ENCODE results near the gene DMC1.
"Not testable (repeated sequence)": the region's sequence is repeated elsewhere in the genome, so short reads cannot be mapped to it uniquely, and the experiment has no call there.

DMC1 gene

GRCh38 chr22:38497869-38498268 is 72.1 kb downstream of the DMC1 start:
- no peak for DNase-seq

- no peak for DNase-seq
Measured at GRCh38 chr22:38494939-38495338, 75.0 kb downstream of the DMC1 start.

DNA sequence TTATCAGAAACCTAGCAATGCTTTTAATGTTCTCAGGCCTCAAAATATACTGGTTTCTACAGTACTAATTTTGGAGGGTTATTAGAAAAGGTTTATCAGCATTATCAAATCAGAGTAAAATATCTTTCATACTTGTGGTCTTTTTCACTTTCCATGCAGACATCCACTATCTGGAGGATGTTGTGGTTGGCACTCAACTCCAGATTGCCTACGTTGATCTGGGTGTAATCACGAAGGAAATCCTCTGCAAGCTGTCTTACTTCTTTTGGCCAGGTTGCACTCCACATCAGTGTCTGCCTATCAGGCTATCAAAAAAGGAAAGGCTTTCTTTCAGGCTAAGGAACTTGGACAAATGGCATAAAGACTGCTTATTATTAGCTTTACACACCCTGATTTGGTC is 75.5 kb downstream of the DMC1 start:
- no peak for DNase-seq

DNA sequence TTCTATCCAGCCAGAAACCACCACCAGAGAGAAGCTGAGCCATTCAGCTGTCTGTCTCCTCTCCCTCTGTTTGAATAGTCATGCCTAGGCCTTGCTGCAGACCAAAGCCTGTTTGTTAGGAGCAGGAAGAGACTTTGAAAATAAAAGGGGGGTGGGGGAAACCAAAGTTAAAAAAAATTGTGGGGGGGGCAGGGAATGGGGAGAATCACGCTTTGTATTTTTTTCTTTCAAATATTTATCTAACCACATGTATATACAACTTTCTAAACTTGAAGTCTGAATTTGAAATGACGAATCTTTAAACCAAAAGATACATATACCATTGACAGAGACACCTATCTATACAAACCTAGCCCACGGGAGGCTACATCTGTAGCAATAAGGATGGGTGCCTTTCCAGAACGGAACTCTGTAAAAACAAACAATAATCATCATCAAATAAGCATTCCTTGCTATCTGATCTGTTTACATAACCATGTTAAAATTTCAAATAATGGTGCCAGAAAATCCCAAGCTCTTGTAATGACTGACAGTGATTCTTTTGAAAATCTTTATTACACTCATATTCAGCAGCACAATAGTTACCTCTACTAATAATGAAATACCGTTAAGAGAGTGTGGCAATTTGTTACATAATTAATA is 78.2 kb downstream of the DMC1 start:
- no peak for DNase-seq

- DNase-seq = no peak
Measured at GRCh38 chr22:38490915-38491314, 79.1 kb downstream of the DMC1 start.

DNA sequence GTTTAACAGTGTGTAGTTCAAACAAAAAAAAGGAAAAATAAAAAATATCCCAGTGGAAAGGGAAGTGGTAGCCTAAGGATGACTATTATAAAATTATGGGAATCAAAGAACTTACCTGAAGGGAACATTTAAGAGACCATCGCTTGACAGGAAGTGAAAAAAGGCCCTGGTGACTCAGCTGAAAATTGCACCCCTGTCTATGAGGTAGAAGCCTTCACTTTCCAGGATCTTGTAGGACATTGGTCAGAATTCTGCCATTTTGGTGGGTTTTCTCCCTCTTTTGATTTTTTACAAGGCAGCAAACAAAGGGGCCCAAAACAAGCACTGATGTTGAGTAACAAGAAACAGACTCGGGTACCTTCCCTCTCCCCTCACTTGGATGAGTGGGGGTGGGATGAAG is 79.5 kb downstream of the DMC1 start:
- DNase-seq = no peak

DNA sequence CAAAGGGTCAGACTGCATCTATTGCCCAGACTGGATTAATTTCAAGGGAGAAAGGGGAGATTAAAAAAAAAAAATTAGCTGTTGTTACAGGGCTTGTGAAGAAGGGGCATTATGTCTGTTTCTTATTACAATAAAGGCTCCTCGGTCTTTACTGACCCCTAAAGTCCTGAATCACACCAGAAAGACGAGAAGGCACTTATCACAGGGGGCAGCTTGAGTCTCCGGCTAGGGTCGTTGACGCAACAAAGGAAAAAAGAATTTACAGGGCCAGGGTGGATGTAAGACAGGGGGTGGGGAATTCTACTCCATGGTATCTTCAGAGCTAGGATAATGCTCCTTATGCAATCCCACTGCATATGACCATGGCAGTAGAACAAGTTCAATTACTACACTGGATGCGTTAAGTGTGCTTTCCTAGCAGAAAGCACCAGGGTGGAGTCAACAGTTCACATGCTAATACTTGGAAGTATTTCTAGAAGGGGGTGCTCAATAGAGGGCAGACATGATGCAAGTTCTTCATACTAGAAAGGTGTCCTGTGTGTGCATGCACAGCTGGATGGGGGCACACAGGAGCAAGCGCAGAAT is 80.3 kb downstream of the DMC1 start:
- DNase-seq = no peak

DNA sequence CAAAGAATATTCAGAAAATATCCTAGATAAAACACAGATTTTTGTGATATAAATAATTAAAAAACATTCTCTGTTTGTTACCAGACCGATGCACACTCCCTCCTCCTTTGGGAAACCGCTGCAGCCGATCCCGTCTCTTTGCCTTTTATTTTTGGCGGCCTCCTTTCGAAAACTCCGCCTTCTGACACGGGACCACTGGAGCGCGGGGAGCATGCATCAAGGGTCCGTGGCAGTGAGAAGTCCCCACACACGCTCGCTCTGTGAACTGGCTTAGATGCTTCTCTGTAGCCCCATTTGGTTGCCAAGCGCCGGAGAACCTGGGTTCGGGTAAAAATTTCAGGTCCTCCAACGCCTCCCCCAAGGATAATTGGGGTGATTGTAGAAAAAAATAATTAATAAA is 80.8 kb downstream of the DMC1 start:
- DNase-seq = no peak

DNA sequence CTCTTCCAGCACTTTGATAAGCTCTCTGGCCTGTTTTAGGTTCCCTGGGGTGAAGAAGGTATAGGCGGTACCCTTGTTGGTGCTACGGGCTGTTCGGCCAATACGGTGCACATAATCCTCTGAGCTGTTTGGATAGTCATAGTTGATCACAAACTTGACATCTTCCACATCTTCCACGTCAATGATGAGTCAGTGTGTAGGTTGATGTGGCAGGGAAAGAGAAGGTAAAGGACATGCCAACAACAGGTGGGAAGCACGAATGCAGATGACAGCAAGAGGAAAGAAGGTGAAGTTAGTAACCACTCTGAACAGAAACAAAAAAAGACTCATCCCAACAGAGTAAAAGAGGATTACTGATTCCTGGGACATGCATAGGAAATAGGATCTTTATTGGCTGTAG is 82.0 kb downstream of the DMC1 start:
- DNase-seq = no peak

DNA sequence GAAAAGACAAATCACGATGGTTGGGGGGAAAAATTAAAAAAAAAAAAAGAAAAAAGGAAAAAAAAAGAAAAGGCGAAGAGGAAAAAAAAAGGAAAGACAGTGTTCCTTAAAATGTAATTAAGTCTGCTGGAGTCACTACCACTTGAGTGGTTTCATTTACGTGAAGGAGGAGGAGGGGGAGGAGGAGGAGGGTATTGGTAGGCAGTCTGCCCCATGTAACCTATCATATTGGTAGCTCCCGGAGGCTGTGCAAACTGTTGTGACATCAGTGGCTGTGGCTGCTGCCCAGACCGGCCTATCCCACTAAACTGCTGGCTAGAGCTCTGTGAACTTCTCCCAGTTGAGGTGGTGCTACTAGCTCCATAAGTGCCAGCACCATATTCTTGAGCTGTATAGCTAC is 84.2 kb downstream of the DMC1 start:
- DNase-seq = no peak

- no peak for DNase-seq
Measured at GRCh38 chr22:38484244-38484643, 85.7 kb downstream of the DMC1 start.

DNA sequence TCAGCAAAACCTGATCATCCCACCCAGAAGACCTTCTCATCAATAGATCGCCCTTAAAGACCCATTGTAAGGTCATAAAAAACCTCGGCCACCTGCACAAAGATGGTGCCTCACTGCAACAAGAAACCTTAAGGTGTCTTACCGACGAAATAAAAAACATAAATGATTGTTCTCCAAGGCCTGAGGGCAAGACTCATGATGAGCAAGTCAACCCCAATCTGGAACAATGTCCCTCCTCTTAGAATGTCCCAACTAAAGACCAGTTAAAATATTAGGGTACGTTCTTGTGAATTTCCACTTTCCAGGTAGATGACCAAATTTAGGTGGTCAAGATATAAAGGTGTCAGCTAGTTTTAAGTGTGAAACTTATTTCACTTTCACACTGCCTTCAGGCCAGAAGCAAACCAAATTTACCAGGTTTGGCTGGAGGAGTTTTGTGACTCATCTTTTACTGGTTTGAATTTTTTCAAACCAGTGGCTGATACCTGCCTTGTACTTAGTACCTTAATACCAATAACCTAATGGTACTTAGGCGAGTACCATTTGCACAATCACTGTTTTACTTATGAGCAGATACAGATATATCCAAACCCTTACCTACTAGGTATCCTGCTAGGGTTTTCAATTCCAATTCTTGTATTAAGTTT is 87.2 kb downstream of the DMC1 start:
- DNase-seq = no peak

DNA sequence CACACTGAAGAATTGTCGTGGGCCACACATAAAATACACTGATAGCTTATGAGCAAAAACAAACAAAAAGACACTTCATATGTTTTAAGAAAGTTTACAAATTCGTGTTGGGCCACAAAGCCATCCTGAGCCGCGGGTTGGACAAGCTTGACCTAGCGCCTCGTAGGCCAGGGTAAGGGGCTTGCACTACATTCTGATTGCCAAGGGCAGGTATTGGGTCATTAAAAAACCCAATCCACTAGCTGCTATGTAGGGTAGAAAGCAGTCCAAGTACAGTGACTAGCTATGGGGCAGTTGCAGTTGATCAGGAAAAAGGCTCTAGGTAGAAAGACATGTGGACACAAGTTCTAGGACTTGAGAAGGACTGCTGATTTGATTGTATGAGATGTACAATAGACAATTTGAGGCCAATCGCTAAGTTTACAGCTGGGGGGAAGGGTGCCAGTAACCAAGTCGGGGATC is 88.1 kb downstream of the DMC1 start:
- DNase-seq = no peak

DNA sequence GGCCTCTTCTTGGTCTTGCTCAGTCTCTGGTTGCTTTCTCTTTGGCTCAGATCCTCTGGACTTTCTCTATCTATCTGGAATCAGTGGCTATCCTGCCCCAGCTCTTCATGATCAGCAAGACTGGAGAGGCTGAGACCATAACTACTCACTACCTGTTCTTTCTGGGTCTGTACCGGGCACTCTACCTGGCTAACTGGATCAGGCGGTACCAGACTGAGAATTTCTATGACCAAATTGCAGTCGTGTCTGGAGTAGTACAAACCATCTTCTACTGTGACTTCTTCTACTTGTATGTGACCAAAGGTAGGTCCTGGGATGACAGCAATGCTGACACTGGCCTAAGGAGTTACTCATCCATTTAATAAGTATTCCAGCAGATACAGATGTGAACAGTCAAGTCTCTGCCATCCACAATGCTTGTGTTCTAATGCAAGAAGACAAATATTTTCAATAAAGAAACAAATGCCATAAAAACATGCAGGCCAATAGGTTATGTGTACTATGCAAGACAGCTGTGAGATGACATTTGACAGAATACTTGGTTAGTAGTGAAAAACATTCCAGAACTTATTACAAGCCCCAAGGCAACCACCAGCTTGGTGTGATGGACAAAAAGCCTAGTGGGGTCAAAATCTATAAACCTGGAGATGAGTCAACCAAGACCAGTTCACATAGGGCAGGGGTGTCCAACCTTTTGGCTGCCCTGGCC is 88.7 kb downstream of the DMC1 start:
- DNase-seq = no peak

- DNase-seq = no peak
Measured at GRCh38 chr22:38479096-38479837, 90.7 kb downstream of the DMC1 start.

- no peak for DNase-seq
Measured at GRCh38 chr22:38477585-38477984, 92.4 kb downstream of the DMC1 start.

DNA sequence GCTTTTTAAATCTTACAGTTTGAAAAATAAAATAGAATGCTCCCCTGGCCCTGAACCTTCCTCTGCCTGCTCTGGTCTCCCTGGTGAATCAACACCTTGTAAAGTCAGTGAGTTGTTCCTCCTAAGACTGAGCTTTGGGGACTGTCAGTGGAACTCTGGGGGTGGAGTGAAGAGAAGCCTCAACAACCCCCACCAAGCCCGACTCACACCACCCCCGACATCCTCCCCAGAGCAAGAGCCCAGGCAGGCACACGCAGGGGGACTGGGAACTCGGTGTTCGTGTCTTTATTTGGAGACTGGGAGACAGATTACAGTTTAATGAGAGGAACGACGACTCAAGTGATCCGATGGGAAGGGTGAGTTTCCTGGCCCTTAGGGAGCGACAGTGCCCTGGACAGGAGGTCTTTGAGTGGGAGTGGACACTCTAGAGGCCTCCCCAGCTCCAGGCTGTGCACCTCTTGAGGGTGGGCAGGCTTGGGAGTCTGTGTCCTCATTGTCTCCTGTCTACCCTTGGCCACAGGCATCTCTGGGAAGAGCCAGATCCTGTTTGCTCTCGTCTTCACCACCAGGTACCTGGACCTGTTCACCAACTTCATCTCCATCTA is 95.9 kb downstream of the DMC1 start:
- no peak for DNase-seq

DNA sequence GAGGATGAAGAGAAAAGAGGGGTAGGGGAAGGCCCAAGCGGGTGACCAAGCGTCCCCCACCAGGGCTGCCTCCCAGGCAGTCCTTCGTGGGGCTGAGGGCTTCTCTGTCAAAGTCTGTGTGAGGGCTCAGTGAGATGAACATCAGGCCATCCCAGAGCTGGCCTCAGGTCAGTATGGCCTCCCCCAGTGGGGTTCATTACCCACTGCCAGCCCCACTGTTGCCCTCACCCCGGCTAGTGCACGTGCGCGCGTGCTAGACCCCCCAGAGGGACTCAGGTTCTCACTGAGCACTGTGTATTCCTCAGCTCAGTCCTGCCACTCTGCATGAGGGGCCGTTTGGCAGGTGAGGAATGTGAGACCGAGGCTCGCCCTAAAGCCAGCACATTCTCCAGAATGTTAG is 98.7 kb downstream of the DMC1 start:
- DNase-seq = no peak

- DNase-seq = not testable (repeated sequence)
Measured at GRCh38 chr22:38470179-38470578, 99.8 kb downstream of the DMC1 start.

DNA sequence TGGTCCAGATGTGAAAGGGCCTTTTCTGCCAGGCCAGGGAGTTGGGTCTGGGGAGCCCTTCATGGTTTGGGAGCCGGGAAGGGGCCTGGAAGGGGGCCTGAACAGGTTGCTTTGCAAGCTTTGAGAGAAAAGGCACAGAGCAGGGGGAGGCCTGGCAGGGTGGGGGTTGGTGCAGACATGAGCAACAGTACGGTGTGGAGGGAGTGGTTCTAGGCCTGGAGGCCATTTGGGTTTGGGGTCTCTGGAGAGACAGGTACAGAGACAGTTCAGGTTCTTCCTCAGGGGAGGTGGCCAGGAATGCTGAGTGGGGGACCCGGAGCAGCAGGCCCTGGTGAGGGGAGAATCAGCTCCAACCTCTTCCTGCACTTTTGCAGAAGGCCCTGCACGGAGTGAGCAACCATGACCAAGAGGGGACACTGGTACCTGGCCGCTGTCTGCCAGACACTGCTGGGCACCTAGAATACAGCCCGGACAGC is 100.6 kb downstream of the DMC1 start:
- no peak for DNase-seq

Data from eye (tissue), 1 donor.